Measurements from ENCODE around the gene ZCCHC3. TPM values are rescaled to one million over a fixed set of nuclear protein-coding genes. Genes with fewer than 3 reads are reported as not detected.

The ZCCHC3 gene
- total RNA-seq, 1 donor from 2014 or later = 22.4 TPM

- Mint-ChIP-seq H3K9me3 (ENCODE audit: unreplicated experiment) (peaks cover 4% of the 10 kb centered on the region), H3K4me3 (ENCODE audit: unreplicated experiment) (peak within 1 kb of the TSS; percentile 97), H3K36me3 (ENCODE audit: unreplicated experiment) (peaks cover 10% of the 10 kb centered on the region), H3K27ac (ENCODE audit: unreplicated experiment) (peak within 1 kb of the TSS; percentile 99), H3K4me1 (ENCODE audit: unreplicated experiment) (peaks cover 16% of the 10 kb centered on the region), H3K27me3 (ENCODE audit: unreplicated experiment) (no peaks in the 10 kb centered on the region)
- DNase-seq (ENCODE audit: extremely low spot score, unreplicated experiment) = peak; percentile 88
- TF ChIP-seq CTCF (IDR thresholded peaks at IDR 0.05) = no peak
Measured at GRCh38 chr20:346640-347316, 49.4 kb downstream of the ZCCHC3 start, which contains the start of gene NRSN2. TSS of gene NRSN2 (plus strand) at chr20:347111. CDS start at chr20:349644, 2,533 bp downstream.

- H3K27ac Mint-ChIP-seq (ENCODE audit: unreplicated experiment) = peak overlapping the region; percentile 99
- no peaks in the 10 kb centered on the region for H3K9me3 Mint-ChIP-seq (ENCODE audit: unreplicated experiment)
- no peaks in the 10 kb centered on the region for H3K27me3 Mint-ChIP-seq (ENCODE audit: unreplicated experiment)
- H3K36me3 Mint-ChIP-seq (ENCODE audit: unreplicated experiment) = peaks cover 13% of the 10 kb centered on the region
- TF ChIP-seq CTCF (IDR thresholded peaks at IDR 0.05) = no peak
- peak overlapping the region; percentile 97 for H3K4me3 Mint-ChIP-seq (ENCODE audit: unreplicated experiment)
- no peak for DNase-seq (ENCODE audit: extremely low spot score, unreplicated experiment)
- peaks cover 16% of the 10 kb centered on the region for H3K4me1 Mint-ChIP-seq (ENCODE audit: unreplicated experiment)
Measured at GRCh38 chr20:347317-347639, 49.9 kb downstream of the ZCCHC3 start.

DNA sequence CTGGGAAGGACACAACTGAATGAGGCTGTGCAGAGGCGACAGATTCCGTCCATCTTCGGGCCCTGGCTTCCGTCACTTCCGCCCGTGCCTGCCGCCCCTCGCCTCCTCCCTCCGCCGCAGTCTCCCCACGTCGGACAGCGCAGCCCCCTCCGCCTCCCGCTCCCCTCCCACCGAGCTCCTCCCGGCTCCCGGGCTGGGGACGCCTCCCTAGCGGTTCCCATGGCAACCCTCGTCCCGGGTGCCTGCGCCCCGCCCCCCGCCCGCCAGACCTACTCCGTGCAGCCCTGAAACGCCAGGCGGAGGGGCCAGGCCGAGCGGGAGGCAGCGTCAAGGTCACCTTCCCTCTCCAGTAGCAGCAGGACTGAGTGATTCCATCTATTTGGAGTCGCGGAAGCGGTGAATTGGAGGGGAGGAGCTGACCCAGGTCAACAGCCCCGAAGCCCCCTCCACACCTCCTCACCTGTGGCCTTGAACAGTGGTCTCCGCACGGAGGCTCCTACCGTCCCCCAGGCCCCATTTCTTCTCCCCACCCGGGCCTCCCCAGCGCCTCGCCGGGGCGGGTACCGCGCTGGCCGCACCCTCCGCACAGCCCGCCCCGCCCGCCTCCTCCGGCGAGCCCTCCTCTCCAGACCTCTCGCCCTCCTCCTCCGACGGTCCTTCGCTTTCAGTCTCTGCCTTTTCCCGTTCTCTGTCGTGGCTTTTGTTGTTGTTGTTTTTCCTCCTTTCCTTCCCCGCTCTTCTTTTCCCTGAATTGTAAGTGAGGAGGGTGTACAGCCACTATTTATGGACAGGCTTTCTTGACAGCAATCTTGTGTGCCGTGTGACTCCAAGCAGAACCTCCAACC is 50.5 kb downstream of the ZCCHC3 start:
- DNase-seq (ENCODE audit: extremely low spot score, unreplicated experiment) = peak; percentile 99

GRCh38 chr20:348972-349841 is 51.8 kb downstream of the ZCCHC3 start:
- H3K27me3 Mint-ChIP-seq (ENCODE audit: unreplicated experiment) = no peaks in the 10 kb centered on the region
- peaks cover 16% of the 10 kb centered on the region for H3K4me1 Mint-ChIP-seq (ENCODE audit: unreplicated experiment)
- no peaks in the 10 kb centered on the region for H3K9me3 Mint-ChIP-seq (ENCODE audit: unreplicated experiment)
- H3K4me3 Mint-ChIP-seq (ENCODE audit: unreplicated experiment) = peak overlapping the region; percentile 97
- no peak for TF ChIP-seq CTCF (IDR thresholded peaks at IDR 0.05)
- H3K27ac Mint-ChIP-seq (ENCODE audit: unreplicated experiment) = peak overlapping the region; percentile 99
- DNase-seq (ENCODE audit: extremely low spot score, unreplicated experiment) = no peak
- peaks cover 11% of the 10 kb centered on the region for H3K36me3 Mint-ChIP-seq (ENCODE audit: unreplicated experiment)

More for the DNA sequence above, 50.5 kb downstream of the ZCCHC3 start:
- H3K27ac Mint-ChIP-seq (ENCODE audit: unreplicated experiment) = peak overlapping the region; percentile 99
- H3K4me3 Mint-ChIP-seq (ENCODE audit: unreplicated experiment) = peak overlapping the region; percentile 97
- no peaks in the 10 kb centered on the region for H3K9me3 Mint-ChIP-seq (ENCODE audit: unreplicated experiment)
- peaks cover 13% of the 10 kb centered on the region for H3K36me3 Mint-ChIP-seq (ENCODE audit: unreplicated experiment)
- H3K27me3 Mint-ChIP-seq (ENCODE audit: unreplicated experiment) = no peaks in the 10 kb centered on the region
- H3K4me1 Mint-ChIP-seq (ENCODE audit: unreplicated experiment) = peaks cover 16% of the 10 kb centered on the region
- no peak for TF ChIP-seq CTCF (IDR thresholded peaks at IDR 0.05)

Other genes with a start within 250 kb of the ZCCHC3 start
- not detected in 2 replicates for gene DEFB125, start 209.9 kb upstream of the ZCCHC3 start, total RNA-seq
- gene DEFB126, start 155.0 kb upstream of the ZCCHC3 start, total RNA-seq = not detected in 2 replicates
- not detected in 2 replicates for gene DEFB127, start 140.1 kb upstream of the ZCCHC3 start, total RNA-seq
- not detected in 2 replicates for gene DEFB128, start 107.9 kb upstream of the ZCCHC3 start, total RNA-seq
- gene DEFB129, start 70.3 kb upstream of the ZCCHC3 start, total RNA-seq = not detected in 2 replicates
- not detected in 2 replicates for gene DEFB132, start 39.8 kb upstream of the ZCCHC3 start, total RNA-seq
- 17.6 and 19.9 TPM in 2 replicates for gene C20orf96, start 6.8 kb upstream of the ZCCHC3 start, total RNA-seq
- gene SOX12, start 28.0 kb downstream of the ZCCHC3 start, total RNA-seq = 30.8 and 31.7 TPM in 2 replicates
- gene NRSN2, start 49.5 kb downstream of the ZCCHC3 start, total RNA-seq = 47.3 and 57.7 TPM in 2 replicates
- 49.1 and 62.6 TPM in 2 replicates for gene TRIB3, start 83.2 kb downstream of the ZCCHC3 start, total RNA-seq
- gene RBCK1, start 110.7 kb downstream of the ZCCHC3 start, total RNA-seq = 103 and 119 TPM in 2 replicates
- gene TBC1D20, start 165.0 kb downstream of the ZCCHC3 start, total RNA-seq = 52.8 and 54.1 TPM in 2 replicates
- 129 TPM in 2 replicates for gene CSNK2A1, start 246.2 kb downstream of the ZCCHC3 start, total RNA-seq

Data from osteocyte (in vitro differentiated cells).